HG02610 (cell line): ENCODE results near the gene NLE1.
A peak's percentile ranks its signal among the peaks of the same experiment; 100 is the strongest.

Source experiments
- ATAC-seq: cut with Tn5 transposase; IDR thresholded peaks from one replicate; pipeline ENCODE4 v1.9.1; 2021; ENCODE audit warnings: mild to moderate bottlenecking, moderate library complexity; ENCODE audit not compliant: unreplicated experiment

The NLE1 gene

GRCh38 chr17:35087731-35088355, 54.3 kb downstream of the NLE1 start:
- no peak for ATAC-seq

DNA sequence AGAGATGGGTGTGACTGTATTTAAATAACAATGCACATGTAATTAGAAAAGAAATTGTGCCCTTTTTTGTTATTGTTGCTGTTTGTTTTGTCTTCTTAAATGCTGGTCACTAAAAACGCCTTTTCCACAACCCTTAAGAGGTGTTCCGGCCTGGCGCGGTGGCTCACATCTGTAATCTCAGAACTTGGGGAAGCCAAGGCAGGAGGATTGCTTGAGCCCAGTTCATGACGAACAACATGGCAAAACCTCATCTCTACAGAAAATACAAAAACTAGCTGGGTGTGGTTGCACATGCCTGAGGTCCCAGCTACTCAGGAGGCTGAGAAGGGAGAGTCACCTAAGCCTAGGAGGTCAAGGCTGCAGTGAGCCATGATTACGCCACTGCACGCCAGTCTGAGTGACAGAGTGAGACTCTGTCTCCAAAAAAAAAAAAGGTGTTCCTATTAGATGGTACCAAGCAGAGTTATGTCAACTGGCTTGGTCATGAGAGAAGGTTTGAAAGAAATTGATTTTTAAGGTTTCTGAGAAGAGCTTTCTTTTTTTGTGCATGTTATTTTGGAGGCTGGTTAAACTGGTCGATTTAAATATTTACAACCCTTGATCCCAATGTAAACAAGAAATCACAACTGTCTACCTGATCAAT, 55.1 kb downstream of the NLE1 start:
- ATAC-seq = no peak

DNA sequence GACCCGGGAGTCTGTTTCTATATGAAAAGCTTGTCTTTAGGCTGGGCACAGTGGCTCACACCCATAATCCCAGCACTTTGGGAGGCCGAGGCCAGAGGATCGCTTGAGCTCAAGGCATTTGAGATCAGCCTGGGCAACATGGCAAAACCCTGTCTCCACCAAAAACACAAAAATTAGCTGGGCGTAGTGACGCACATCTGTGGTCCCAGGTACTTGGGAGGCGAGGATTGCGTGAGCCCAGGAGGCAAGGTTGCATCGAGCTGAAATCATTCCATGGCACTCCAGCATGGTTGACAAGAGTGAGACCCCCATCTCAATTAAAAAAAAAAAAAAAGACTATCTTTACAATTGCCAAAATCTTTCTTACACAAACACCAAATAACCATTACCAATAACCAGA, 55.9 kb downstream of the NLE1 start:
- ATAC-seq = no peak

GRCh38 chr17:35084987-35085386, 57.1 kb downstream of the NLE1 start:
- no peak for ATAC-seq

DNA sequence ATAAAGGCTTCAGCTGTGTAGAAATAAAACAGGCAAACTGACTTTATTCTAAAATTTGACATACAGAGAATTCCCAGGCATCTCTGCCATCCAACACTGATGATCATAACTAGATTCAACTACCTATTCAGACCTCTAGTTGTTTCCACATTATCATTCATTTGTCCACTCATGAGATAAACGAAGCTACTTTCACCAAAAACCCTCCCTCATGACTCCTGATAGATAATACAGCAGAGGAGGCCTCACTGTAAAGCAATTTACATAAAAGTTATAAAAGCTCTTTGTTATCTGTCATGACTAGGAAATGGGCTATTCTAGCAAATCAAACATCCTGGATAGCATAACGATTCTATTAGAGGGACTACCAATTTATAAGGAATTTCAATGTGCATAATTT, 59.0 kb downstream of the NLE1 start:
- ATAC-seq = no peak

DNA sequence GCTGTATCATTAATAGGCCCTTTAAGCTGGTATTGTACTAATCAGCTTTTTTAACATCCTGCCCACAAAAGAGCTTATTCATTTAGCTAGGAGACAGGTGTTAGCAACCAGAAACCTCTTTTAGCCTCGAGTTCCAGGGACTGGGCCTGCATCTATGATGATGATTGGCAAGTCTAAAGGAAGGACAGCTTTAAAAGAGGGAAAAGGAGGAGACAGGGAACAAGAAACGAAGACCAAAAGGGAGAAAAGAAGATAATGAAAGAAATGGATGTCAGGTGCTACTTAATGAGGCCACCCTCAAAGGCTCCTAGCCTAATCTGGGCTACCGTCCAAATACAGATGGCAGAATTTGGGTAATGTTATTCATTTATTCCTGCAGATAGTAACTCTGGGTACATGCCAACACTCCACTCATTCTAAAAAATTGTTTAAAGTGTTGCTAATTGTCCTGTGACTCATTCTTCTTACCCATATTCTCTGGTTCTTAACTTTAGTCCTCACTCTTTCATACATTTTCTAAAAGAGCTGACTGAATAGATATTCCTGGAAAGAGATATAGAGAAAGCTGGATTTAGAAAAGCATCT, 59.9 kb downstream of the NLE1 start:
- ATAC-seq = no peak

- no peak for ATAC-seq
Observed at GRCh38 chr17:35081638-35082037, 60.5 kb downstream of the NLE1 start.

DNA sequence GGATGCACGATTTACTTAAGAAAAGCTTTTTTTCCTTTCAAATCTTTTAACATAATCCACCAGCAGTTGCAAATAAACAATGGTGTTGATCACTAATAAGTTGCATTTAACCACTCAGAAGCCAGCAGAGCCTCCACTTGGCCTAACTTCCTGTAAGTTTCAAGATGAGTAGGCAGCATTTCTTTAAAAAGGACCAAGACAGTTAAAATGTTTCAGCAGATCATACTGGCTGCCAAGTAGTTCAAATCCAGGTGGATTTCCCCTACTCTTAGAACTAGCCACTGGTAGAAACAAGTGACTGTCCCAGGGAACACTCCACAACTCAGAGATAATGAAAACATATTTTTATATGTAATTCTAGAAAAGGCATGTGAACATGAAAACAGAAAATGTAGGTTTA, 61.6 kb downstream of the NLE1 start:
- peak; percentile 59 for ATAC-seq

GRCh38 chr17:35079547-35080423, 62.3 kb downstream of the NLE1 start:
- no peak for ATAC-seq
